H9 (cell line): ENCODE data around the gene L3HYPDH. TPM values are rescaled to one million over a fixed set of nuclear protein-coding genes. Genes with fewer than 3 reads are reported as not detected.

Experiments used
- DNase-seq: peaks from one replicate; pipeline ENCODE4 v3.0.0-alpha.2; 2017
- H2AFZ ChIP-seq: one replicate; pipeline ENCODE4 v1.6.1; 2013; ENCODE audit warnings: mild to moderate bottlenecking, low read length, control low read depth, moderate library complexity
- H2AK5ac ChIP-seq: 2 replicates; pipeline ENCODE4 v1.6.1; 2013; ENCODE audit warnings: low read length, control low read depth, mixed read lengths; ENCODE audit not compliant: insufficient read length
- H2BK120ac ChIP-seq: one replicate; pipeline ENCODE4 v1.6.1; 2013; ENCODE audit warnings: low read depth, mild to moderate bottlenecking, low read length, control low read depth, inconsistent platforms; ENCODE audit not compliant: poor library complexity, severe bottlenecking
- H2BK12ac ChIP-seq: 2 replicates; pipeline ENCODE4 v1.6.1; 2013; ENCODE audit warnings: low read length, control low read depth, mixed read lengths, low read depth; ENCODE audit not compliant: insufficient read length
- H2BK15ac ChIP-seq: 2 replicates; pipeline ENCODE4 v1.6.1; 2013; ENCODE audit warnings: low read depth, low read length, control low read depth
- H2BK20ac ChIP-seq: one replicate; pipeline ENCODE4 v1.6.1; 2013; ENCODE audit warnings: low read depth, mild to moderate bottlenecking, low read length, control low read depth, inconsistent platforms; ENCODE audit not compliant: poor library complexity, severe bottlenecking
- H2BK5ac ChIP-seq: 2 replicates; pipeline ENCODE4 v1.6.1; 2013; ENCODE audit warnings: low read length, control low read depth, mixed read lengths; ENCODE audit not compliant: insufficient read length
- H3K14ac ChIP-seq: 2 replicates; pipeline ENCODE4 v1.6.1; 2013; ENCODE audit warnings: low read length, control low read depth; ENCODE audit not compliant: insufficient read depth
- H3K18ac ChIP-seq: 2 replicates; pipeline ENCODE4 v1.6.1; 2013; ENCODE audit warnings: low read depth, mild to moderate bottlenecking, mixed read lengths, low read length, control low read depth; ENCODE audit not compliant: insufficient read length
- H3K23ac ChIP-seq: 2 replicates; pipeline ENCODE4 v1.6.1; 2013; ENCODE audit warnings: low read length, control low read depth, mixed read lengths, low read depth; ENCODE audit not compliant: insufficient read length
- H3K23me2 ChIP-seq: 2 replicates; pipeline ENCODE4 v1.6.1; 2013; ENCODE audit warnings: low read depth, mild to moderate bottlenecking, mixed read lengths, low read length, control low read depth; ENCODE audit not compliant: insufficient read length, poor library complexity, severe bottlenecking
- H3K27ac ChIP-seq: 2 replicates; pipeline ENCODE4 v1.5.1; 2013; ENCODE audit warnings: low read length, control low read depth, mixed read lengths, low read depth; ENCODE audit not compliant: insufficient read length
- H3K27me3 ChIP-seq: 2 replicates; pipeline ENCODE4 v1.6.1; 2013; ENCODE audit warnings: low read length, control low read depth, inconsistent platforms; ENCODE audit not compliant: insufficient read depth
- H3K4ac ChIP-seq: 2 replicates; pipeline ENCODE4 v1.6.1; 2013; ENCODE audit warnings: low read depth, mild to moderate bottlenecking, control low read depth, inconsistent platforms, low read length, moderate library complexity
- H3K4me1 ChIP-seq: 2 replicates; pipeline ENCODE4 v1.6.1; 2013; ENCODE audit warnings: low read length, control low read depth, inconsistent platforms; ENCODE audit not compliant: insufficient read depth
- H3K4me2 ChIP-seq: 2 replicates; pipeline ENCODE4 v1.6.1; 2013; ENCODE audit warnings: low read length, control low read depth, mixed read lengths; ENCODE audit not compliant: insufficient read length, insufficient read depth
- H3K56ac ChIP-seq: 2 replicates; pipeline ENCODE4 v1.6.1; 2013; ENCODE audit warnings: low read depth, mild to moderate bottlenecking, mixed read lengths, low read length, control low read depth; ENCODE audit not compliant: insufficient read length
- H3K79me1 ChIP-seq: 2 replicates; pipeline ENCODE4 v1.6.1; 2013; ENCODE audit warnings: low read depth, mild to moderate bottlenecking, moderate library complexity, low read length, control low read depth, inconsistent platforms; ENCODE audit not compliant: insufficient read depth, poor library complexity, severe bottlenecking
- H3K79me2 ChIP-seq: 2 replicates; pipeline ENCODE4 v1.6.1; 2013; ENCODE audit warnings: low read length, control low read depth, inconsistent platforms; ENCODE audit not compliant: insufficient read depth
- H3K9ac ChIP-seq: 2 replicates; pipeline ENCODE4 v1.6.1; 2013; ENCODE audit warnings: low read length, control low read depth, mixed read lengths; ENCODE audit not compliant: insufficient read length; ENCODE audit errors: extremely low read depth
- H3K9me3 ChIP-seq: one replicate; pipeline ENCODE4 v1.6.1; 2013; ENCODE audit warnings: low read depth, low read length, inconsistent platforms; ENCODE audit not compliant: control insufficient read depth
- H3T11ph ChIP-seq: one replicate; pipeline ENCODE4 v1.6.1; 2013; ENCODE audit warnings: mild to moderate bottlenecking, low read length, control low read depth, inconsistent platforms
- H4K20me1 ChIP-seq: one replicate; pipeline ENCODE4 v1.6.1; 2013; ENCODE audit not compliant: control insufficient read depth, insufficient read length, insufficient read depth
- H4K5ac ChIP-seq: 2 replicates; pipeline ENCODE4 v1.6.1; 2013; ENCODE audit warnings: low read depth, mild to moderate bottlenecking, mixed read lengths, low read length, control low read depth; ENCODE audit not compliant: insufficient read length
- H4K8ac ChIP-seq: replicated peaks from 2 replicates; pipeline ENCODE4 v1.6.1; 2013; ENCODE audit warnings: low read length, control low read depth, mixed read lengths, low read depth; ENCODE audit not compliant: insufficient read length
- H4K91ac ChIP-seq: 2 replicates; pipeline ENCODE4 v1.6.1; 2013; ENCODE audit warnings: low read depth, mild to moderate bottlenecking, moderate library complexity, mixed read lengths, low read length, control low read depth; ENCODE audit not compliant: insufficient read length
- H3K27ac Mint-ChIP-seq, 3 experiments: 2 replicates in 2 of 3; 3 replicates in 1 of 3; pipeline ENCODE4 v1.8.0; 2020 to 2021; ENCODE audit warnings: mixed read lengths in 3 of 3, mild to moderate bottlenecking in 1 of 3, moderate library complexity in 1 of 3
- H3K27me3 Mint-ChIP-seq: 2 replicates; pipeline ENCODE4 v1.8.0; 2021; ENCODE audit warnings: low read depth, mild to moderate bottlenecking, moderate library complexity, mixed read lengths
- H3K36me3 Mint-ChIP-seq, 3 experiments: 2 replicates in 2 of 3; 3 replicates in 1 of 3; pipeline ENCODE4 v1.8.0; 2020 to 2021; ENCODE audit warnings: low read depth in 3 of 3, mixed read lengths in 3 of 3; ENCODE audit not compliant: insufficient read depth in 1 of 3
- H3K4me1 Mint-ChIP-seq, 2 experiments: 2 replicates each; pipeline ENCODE4 v1.8.0; 2020; ENCODE audit warnings: mixed read lengths in 2 of 2
- H3K4me3 Mint-ChIP-seq, 2 experiments: 2 replicates in 1 of 2; 3 replicates in 1 of 2; pipeline ENCODE4 v1.8.0; 2020 to 2021; ENCODE audit warnings: mild to moderate bottlenecking in 2 of 2, mixed read lengths in 2 of 2, moderate library complexity in 1 of 2
- H3K9me3 Mint-ChIP-seq, 2 experiments: 2 replicates in 1 of 2; 3 replicates in 1 of 2; pipeline ENCODE4 v1.8.0; 2020; ENCODE audit warnings: mild to moderate bottlenecking in 2 of 2, mixed read lengths in 2 of 2, moderate library complexity in 1 of 2
- WGBS: extraction: QIAGEN DNeasy Blood & Tissue Kit; methylation state at CpG from one replicate; pipeline ENCODE4 v1.1.7; 2013; ENCODE audit warnings: missing lambda C conversion rate, low lambda C conversion rate, mixed read lengths; ENCODE audit not compliant: insufficient read length; ENCODE audit errors: extremely low coverage; 5-methylcytosine and 5-hydroxymethylcytosine counted together
- total RNA-seq: library from RNA; stranded (reverse); gene quantifications from 2 replicates; pipeline ENCODE4 v1.2.1, GENCODE V29; 2021
- TF ChIP-seq, protein P1 (sequence below): fragments of 200-600 bp; sonication (generic); conservative IDR thresholded peaks from 3 replicates; pipeline ENCODE4 v1.8.0; 2021; ENCODE audit warnings: antibody characterized with exemption, mild to moderate bottlenecking

L3HYPDH gene
- total RNA-seq, 1 experiment from 2014 or later: 15.7 TPM

DNA sequence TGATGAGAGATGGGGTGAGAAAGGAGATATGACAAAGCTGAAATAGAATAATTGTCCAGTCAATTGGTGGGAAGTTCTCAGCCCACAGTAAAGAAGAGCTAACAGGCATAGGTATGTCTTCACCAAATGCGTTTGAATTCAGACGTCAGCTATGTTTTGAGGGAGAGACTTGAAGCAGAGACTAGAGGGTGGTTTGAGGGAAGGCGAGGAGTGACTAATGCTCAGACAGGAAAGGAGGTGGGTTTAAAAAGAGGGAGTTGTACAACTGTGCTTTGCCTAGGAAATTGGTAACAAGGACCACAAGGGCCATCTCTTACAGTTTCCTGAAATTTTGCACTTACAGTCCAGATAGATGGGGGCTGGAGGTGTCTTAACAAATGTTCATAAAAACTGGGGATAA is 6.5 kb upstream of the L3HYPDH start:
- H3K4me1 Mint-ChIP-seq: peaks cover 0 to 1% of the 10 kb centered on the region in 2 experiments; a peak in 1 of 4 replicates

More for the DNA sequence above, 6.5 kb upstream of the L3HYPDH start:
- Histone ChIP-seq H3K27me3 (no peaks in the 10 kb centered on the region), H2BK20ac (no peak overlapping the region), H3K56ac (no peak overlapping the region), H3K79me1 (peaks cover 3% of the 10 kb centered on the region), H4K8ac (no peak overlapping the region), H4K91ac (no peak overlapping the region), H2BK5ac (no peak overlapping the region), H3K4ac (no peak overlapping the region), H2BK12ac (no peak overlapping the region), H3K9me3 (no peaks in the 10 kb centered on the region), H3K23me2 (no peaks in the 10 kb centered on the region), H4K20me1 (no peaks in the 10 kb centered on the region), H2BK120ac (no peak overlapping the region), H3K27ac (no peak overlapping the region), H3K23ac (no peak overlapping the region), H4K5ac (no peak overlapping the region), H3T11ph (no peak overlapping the region), H3K4me2 (no peak overlapping the region), H3K9ac (no peak overlapping the region), H3K4me1 (no peaks in the 10 kb centered on the region), H3K18ac (no peak overlapping the region), H2AK5ac (no peak overlapping the region), H2BK15ac (no peak overlapping the region), H2AFZ (no peak overlapping the region), H3K79me2 (no peaks in the 10 kb centered on the region; the same call in 1 of the 2 replicates), H3K14ac (no peak overlapping the region)
- H3K4me3 Mint-ChIP-seq: no peak overlapping the region
- H3K36me3 Mint-ChIP-seq: peaks cover 38 to 74% (median 72%) of the 10 kb centered on the region in 3 experiments
- H3K9me3 Mint-ChIP-seq: no peaks in the 10 kb centered on the region
- H3K27me3 Mint-ChIP-seq: no peaks in the 10 kb centered on the region
- WGBS: no CpG with 5 or more reads among the region's 3 CpGs
- no peak for DNase-seq
- TF ChIP-seq, protein P1, sequence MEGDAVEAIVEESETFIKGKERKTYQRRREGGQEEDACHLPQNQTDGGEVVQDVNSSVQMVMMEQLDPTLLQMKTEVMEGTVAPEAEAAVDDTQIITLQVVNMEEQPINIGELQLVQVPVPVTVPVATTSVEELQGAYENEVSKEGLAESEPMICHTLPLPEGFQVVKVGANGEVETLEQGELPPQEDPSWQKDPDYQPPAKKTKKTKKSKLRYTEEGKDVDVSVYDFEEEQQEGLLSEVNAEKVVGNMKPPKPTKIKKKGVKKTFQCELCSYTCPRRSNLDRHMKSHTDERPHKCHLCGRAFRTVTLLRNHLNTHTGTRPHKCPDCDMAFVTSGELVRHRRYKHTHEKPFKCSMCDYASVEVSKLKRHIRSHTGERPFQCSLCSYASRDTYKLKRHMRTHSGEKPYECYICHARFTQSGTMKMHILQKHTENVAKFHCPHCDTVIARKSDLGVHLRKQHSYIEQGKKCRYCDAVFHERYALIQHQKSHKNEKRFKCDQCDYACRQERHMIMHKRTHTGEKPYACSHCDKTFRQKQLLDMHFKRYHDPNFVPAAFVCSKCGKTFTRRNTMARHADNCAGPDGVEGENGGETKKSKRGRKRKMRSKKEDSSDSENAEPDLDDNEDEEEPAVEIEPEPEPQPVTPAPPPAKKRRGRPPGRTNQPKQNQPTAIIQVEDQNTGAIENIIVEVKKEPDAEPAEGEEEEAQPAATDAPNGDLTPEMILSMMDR: no peak
- 0 out of 7 replicates have a peak overlapping the region, but pooled peaks of 1 of the 3 experiments have one; percentile 37 for H3K27ac Mint-ChIP-seq
